BJ (cell line): ENCODE results near the gene HNRNPA2B1. TPM values are rescaled to one million over a fixed set of nuclear protein-coding genes. Genes with fewer than 3 reads are reported as not detected.
"Not testable (repeated sequence)": the region's sequence is repeated elsewhere in the genome, so short reads cannot be mapped to it uniquely, and the experiment has no call there.

Source experiments
- CTCF ChIA-PET: fragments of 350-600 bp; formaldehyde crosslinking; extraction: SDS; loops from one replicate; lab custom pipeline; 2021; ENCODE audit warnings: antibody characterized with exemption, inconsistent platforms; lab: Yijun Ruan, JAX
- POLR2A ChIA-PET: fragments of 300-600 bp; sonication (Branson Sonifier 250); formaldehyde crosslinking; extraction: SDS; loops from one replicate; lab custom pipeline; 2021; ENCODE audit warnings: antibody characterized with exemption; lab: Charles Lee
- DNase-seq: peaks from one replicate; pipeline ENCODE4 v3.0.0-alpha.2; 2011; ENCODE audit warnings: low read depth
- H3K27me3 ChIP-seq: 2 replicates; pipeline ENCODE4 v1.6.0; 2011; ENCODE audit warnings: low read length; ENCODE audit not compliant: control insufficient read depth, insufficient read depth
- H3K36me3 ChIP-seq: 2 replicates; pipeline ENCODE4 v1.5.1; 2011; ENCODE audit warnings: low read length; ENCODE audit not compliant: control insufficient read depth, insufficient read depth
- H3K4me3 ChIP-seq: 2 replicates; pipeline ENCODE4 v1.5.1; 2011; ENCODE audit warnings: low read depth, mild to moderate bottlenecking, control low read depth, low read length
- polyA plus RNA-seq: library from polyadenylated mRNA; depleted of rRNA; stranded (reverse); fragments of >200 nt; gene quantifications from 2 replicates; pipeline ENCODE4 v1.2.3, GENCODE V29; 2011
- TF ChIP-seq, protein P1 (sequence below): IDR thresholded peaks from 2 replicates; pipeline ENCODE4 v1.5.1; 2011; ENCODE audit warnings: low read depth, mild to moderate bottlenecking, control low read depth, inconsistent platforms, low read length, moderate library complexity; ENCODE audit not compliant: insufficient read depth

HNRNPA2B1 gene
- polyA plus RNA-seq, 1 experiment = 139 TPM

DNA sequence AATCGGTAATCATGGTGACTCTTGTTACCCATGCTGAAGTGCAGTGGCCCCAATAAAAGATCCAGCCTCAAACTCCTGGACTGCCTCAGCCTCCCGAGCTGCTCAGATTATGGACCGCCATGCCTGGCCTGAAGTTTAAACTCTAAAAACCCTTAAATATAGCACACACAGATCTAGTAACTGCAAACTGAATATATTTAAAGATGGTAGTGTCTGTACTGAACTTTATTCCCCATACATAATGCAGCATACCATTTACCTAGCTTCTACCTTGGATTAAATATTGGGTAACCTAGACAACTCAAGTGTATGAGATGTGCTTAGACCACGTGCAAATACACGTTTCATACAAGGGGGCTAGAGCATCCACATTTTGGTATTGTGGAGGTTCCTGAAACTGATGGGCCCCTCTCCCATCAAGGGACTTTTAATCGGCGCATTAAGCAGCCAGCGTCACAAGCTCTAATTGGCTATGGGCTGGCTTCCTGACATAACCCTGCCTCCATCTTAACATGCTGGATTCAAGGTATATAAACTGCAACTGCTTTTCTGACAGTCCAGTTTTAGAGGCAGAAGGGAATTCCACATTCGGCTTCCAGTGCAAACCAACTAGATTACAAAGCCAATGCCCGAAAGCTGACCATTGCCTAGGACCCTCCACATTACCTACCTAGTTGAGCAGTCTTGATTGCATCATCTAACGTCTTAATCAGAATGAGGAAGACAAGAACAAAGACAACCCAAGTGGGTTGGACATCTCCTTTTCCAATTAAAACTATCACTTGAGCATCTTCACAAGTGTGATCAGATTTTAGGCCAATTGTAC is 13.0 kb downstream of the HNRNPA2B1 start:
- CTCF ChIA-PET = interaction anchor here (0.6 to 3.6 kb wide), 5 partner anchors 10 to 998 kb away, joined by 3 to 28 read pairs (median 4); no protein-coding TSS in a partner anchor
- no peak for DNase-seq
- POLR2A ChIA-PET = interaction anchor here (0.6 kb wide), 1 partner anchor 1432 kb away, joined by 3 read pairs; no protein-coding TSS in a partner anchor
- no peaks in the 10 kb centered on the region for H3K27me3 ChIP-seq
- TF ChIP-seq, protein P1, sequence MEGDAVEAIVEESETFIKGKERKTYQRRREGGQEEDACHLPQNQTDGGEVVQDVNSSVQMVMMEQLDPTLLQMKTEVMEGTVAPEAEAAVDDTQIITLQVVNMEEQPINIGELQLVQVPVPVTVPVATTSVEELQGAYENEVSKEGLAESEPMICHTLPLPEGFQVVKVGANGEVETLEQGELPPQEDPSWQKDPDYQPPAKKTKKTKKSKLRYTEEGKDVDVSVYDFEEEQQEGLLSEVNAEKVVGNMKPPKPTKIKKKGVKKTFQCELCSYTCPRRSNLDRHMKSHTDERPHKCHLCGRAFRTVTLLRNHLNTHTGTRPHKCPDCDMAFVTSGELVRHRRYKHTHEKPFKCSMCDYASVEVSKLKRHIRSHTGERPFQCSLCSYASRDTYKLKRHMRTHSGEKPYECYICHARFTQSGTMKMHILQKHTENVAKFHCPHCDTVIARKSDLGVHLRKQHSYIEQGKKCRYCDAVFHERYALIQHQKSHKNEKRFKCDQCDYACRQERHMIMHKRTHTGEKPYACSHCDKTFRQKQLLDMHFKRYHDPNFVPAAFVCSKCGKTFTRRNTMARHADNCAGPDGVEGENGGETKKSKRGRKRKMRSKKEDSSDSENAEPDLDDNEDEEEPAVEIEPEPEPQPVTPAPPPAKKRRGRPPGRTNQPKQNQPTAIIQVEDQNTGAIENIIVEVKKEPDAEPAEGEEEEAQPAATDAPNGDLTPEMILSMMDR = no peak
- H3K4me3 ChIP-seq = no peak overlapping the region
- H3K36me3 ChIP-seq = peaks cover 6% of the 10 kb centered on the region

DNA sequence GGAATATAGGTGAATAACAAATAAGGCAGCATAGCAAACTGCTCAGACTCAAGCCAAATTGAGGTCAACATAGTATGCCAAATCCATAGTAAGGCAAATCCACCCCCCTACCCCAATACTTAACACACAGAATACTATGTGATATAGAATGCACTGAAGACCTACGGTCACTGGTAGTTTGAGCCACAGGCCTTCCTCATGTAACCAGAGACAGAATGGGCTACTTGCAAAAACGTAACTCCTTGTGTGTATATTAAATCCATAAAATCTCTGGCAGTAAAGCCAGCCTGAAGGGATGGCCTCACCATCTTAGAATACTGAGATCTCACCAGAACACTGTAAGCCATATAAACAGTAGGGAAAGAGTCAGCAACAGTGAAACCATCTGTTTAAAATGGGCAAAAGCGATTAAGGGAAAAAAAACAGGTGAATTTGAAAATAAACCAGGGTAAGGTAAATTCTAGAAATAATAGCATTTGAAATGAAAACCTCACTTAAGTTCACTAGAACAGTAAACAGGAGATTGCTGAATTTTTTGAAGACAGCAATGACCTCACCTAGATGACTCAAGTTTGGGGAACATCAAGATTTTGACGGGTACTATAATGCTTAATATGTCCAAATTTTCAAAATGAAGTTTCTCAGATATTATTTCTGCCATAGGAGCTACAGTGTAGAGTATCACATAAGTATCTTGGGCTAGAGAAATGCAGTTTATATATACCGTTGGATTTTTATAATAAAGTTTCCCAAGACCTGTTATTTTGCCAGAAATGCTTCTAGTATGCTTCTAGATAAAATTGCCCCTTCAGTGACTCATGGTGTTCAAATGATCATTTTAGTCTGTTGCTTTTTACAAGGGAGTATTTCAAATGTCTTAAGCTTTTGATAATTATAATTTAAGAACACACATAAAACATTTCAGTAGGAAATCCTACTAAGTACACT is 13.9 kb downstream of the HNRNPA2B1 start:
- ChIA-PET POLR2A (interaction anchor here (0.6 kb wide), 1 partner anchor 1433 kb away, joined by 3 read pairs; no protein-coding TSS in a partner anchor), CTCF (interaction anchor here (0.6 to 3.6 kb wide), 2 partner anchors 11 to 999 kb away, joined by 3 to 28 read pairs; no protein-coding TSS in a partner anchor)
- Histone ChIP-seq H3K27me3 (no peaks in the 10 kb centered on the region), H3K4me3 (no peak overlapping the region), H3K36me3 (peaks cover 6% of the 10 kb centered on the region)
- no peak for DNase-seq
- TF ChIP-seq, protein P1 = no peak

GRCh38 chr7:26185844-26186180 is 14.7 kb downstream of the HNRNPA2B1 start:
- Histone ChIP-seq H3K4me3 (no peak overlapping the region), H3K36me3 (peaks cover 5% of the 10 kb centered on the region), H3K27me3 (no peaks in the 10 kb centered on the region)
- TF ChIP-seq, protein P1 = no peak
- CTCF ChIA-PET = no interaction called here
- POLR2A ChIA-PET = no interaction called here
- DNase-seq = no peak

DNA sequence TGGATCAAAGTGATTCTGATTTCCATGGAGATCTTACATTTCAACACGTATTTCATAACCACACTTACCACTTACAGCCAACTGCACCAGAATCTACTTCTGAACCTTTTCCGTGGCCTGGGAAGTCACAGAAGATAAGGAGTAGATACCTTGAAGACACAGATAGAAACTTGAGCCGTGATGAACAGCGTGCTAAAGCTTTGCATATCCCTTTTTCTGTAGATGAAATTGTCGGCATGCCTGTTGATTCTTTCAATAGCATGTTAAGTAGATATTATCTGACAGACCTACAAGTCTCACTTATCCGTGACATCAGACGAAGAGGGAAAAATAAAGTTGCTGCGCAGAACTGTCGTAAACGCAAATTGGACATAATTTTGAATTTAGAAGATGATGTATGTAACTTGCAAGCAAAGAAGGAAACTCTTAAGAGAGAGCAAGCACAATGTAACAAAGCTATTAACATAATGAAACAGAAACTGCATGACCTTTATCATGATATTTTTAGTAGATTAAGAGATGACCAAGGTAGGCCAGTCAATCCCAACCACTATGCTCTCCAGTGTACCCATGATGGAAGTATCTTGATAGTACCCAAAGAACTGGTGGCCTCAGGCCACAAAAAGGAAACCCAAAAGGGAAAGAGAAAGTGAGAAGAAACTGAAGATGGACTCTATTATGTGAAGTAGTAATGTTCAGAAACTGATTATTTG is 15.3 kb downstream of the HNRNPA2B1 start:
- Histone ChIP-seq H3K4me3 (no peak overlapping the region), H3K36me3 (peaks cover 3% of the 10 kb centered on the region; the same call in 1 of the 2 replicates), H3K27me3 (no peaks in the 10 kb centered on the region)
- POLR2A ChIA-PET = no interaction called here
- CTCF ChIA-PET = no interaction called here
- no peak for DNase-seq
- TF ChIP-seq, protein P1 = no peak

DNA sequence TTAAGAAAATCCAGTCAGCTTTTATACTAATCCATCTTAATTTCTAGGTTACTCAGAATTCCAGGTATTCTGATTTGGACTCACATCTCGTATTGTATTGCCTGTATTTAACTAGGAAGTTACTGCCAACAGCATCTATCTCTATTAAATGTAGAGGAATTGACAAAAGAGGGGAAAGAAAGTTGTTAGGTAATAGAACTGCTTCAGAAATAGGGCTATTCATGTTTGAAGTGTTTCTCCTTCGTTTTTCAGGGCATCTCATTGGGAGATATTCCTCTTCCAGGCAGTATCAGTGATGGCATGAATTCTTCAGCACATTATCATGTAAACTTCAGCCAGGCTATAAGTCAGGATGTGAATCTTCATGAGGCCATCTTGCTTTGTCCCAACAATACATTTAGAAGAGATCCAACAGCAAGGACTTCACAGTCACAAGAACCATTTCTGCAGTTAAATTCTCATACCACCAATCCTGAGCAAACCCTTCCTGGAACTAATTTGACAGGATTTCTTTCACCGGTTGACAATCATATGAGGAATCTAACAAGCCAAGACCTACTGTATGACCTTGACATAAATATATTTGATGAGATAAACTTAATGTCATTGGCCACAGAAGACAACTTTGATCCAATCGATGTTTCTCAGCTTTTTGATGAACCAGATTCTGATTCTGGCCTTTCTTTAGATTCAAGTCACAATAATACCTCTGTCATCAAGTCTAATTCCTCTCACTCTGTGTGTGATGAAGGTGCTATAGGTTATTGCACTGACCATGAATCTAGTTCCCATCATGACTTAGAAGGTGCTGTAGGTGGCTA is 16.1 kb downstream of the HNRNPA2B1 start:
- CTCF ChIA-PET, DNase-seq, H3K27me3 ChIP-seq, H3K36me3 ChIP-seq, POLR2A ChIA-PET, H3K4me3 ChIP-seq: not testable (repeated sequence)
